Gastrocnemius medialis (tissue), 4 donors: ENCODE measurements around the gene CUL9.

Experiments
- POLR2A ChIP-seq, 2 donors: fragments of 450-650 bp; IDR thresholded peaks; one replicate each; pipeline ENCODE4 v1.6.1; 2017; ENCODE audit warnings: antibody characterized with exemption in 2 of 2, mild to moderate bottlenecking in 2 of 2, moderate library complexity in 2 of 2
- TF ChIP-seq, protein P1 (sequence below), 5 experiments: fragments of 450-650 bp in 3 of 5; fragments of 200-600 bp in 2 of 5; sonication (generic) in 2 of 5; IDR thresholded peaks in 4 of 5; conservative IDR thresholded peaks in 1 of 5; 1 replicate in 4 of 5; 2 replicates in 1 of 5; pipeline ENCODE4 v1.5.1; 2016 to 2019; ENCODE audit warnings: antibody characterized with exemption in 5 of 5, mild to moderate bottlenecking in 3 of 5, moderate library complexity in 3 of 5

DNA sequence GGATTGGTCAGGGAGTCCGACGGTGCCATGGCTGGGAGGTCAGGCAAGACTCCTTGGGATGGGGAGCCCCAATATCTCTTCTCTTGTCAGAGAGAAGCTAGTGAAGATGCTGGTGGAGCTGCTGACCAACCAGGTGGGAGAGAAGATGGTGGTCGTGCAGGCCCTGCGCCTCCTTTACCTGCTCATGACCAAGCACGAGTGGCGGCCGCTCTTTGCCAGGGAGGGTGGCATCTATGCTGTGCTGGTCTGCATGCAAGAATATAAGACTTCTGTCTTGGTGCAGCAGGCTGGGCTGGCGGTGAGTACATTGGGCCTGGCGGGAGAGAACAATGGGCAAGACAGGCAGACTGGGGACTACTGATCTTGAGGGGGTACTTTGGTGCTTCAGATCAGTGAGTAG lies 10.9 kb downstream of the CUL9 start:
- no peak for TF ChIP-seq POLR2A (IDR thresholded peaks at IDR 0.05)
- TF ChIP-seq, protein P1, sequence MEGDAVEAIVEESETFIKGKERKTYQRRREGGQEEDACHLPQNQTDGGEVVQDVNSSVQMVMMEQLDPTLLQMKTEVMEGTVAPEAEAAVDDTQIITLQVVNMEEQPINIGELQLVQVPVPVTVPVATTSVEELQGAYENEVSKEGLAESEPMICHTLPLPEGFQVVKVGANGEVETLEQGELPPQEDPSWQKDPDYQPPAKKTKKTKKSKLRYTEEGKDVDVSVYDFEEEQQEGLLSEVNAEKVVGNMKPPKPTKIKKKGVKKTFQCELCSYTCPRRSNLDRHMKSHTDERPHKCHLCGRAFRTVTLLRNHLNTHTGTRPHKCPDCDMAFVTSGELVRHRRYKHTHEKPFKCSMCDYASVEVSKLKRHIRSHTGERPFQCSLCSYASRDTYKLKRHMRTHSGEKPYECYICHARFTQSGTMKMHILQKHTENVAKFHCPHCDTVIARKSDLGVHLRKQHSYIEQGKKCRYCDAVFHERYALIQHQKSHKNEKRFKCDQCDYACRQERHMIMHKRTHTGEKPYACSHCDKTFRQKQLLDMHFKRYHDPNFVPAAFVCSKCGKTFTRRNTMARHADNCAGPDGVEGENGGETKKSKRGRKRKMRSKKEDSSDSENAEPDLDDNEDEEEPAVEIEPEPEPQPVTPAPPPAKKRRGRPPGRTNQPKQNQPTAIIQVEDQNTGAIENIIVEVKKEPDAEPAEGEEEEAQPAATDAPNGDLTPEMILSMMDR (IDR thresholded peaks at IDR 0.05 in 4 of 5, conservative IDR thresholded peaks at IDR 0.05 in 1 of 5) = no peak
